Vagina (tissue), 2 donors: ENCODE data around the gene TRMT1L.

Experiments
- CTCF ChIP-seq, 3 experiments: fragments of 450-650 bp in 2 of 3; fragments of 200-600 bp in 1 of 3; sonication (generic) in 1 of 3; IDR thresholded peaks; one replicate each; pipeline ENCODE4 v1.5.1; 2017 to 2019; ENCODE audit warnings: antibody characterized with exemption in 3 of 3, mild to moderate bottlenecking in 2 of 3, moderate library complexity in 2 of 3
- POLR2A ChIP-seq, 2 donors: fragments of 450-650 bp; IDR thresholded peaks; one replicate each; pipeline ENCODE4 v1.6.1; 2017; ENCODE audit warnings: antibody characterized with exemption in 2 of 2, mild to moderate bottlenecking in 2 of 2, moderate library complexity in 2 of 2

- TF ChIP-seq CTCF (IDR thresholded peaks at IDR 0.05), result no peak
- no peak for TF ChIP-seq POLR2A (IDR thresholded peaks at IDR 0.05)
Measured at GRCh38 chr1:185068341-185068740, 88.4 kb downstream of the TRMT1L start.
